GM12873 (cell line): ENCODE measurements around the gene IMMP1L.

Experiments
- TF ChIP-seq, protein P1 (sequence below): IDR thresholded peaks from 2 replicates; pipeline ENCODE4 v1.5.1; 2012; ENCODE audit warnings: low read depth, mild to moderate bottlenecking, moderate library complexity, low read length, control low read depth; ENCODE audit not compliant: insufficient read depth; ENCODE audit errors: missing control alignments

The IMMP1L gene

DNA sequence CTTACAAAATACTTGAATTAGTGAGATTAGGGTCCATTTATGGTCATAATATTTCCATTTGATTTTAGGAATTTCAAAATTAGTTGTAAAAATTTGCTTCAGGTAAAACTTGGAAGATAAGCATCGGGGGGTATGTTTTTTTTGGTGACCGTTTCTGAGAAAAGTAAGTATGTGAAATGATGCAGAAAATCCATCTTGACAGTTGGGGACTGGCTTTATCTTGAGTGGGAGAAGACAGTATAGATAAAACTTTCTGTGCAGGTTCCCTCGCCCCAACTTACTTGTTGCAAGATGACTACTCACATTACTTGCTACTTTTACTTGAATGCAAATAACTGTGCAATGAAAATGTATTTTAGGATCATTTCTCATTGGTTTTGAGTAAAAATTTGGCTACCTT lies 90.3 kb downstream of the IMMP1L start:
- TF ChIP-seq, protein P1, sequence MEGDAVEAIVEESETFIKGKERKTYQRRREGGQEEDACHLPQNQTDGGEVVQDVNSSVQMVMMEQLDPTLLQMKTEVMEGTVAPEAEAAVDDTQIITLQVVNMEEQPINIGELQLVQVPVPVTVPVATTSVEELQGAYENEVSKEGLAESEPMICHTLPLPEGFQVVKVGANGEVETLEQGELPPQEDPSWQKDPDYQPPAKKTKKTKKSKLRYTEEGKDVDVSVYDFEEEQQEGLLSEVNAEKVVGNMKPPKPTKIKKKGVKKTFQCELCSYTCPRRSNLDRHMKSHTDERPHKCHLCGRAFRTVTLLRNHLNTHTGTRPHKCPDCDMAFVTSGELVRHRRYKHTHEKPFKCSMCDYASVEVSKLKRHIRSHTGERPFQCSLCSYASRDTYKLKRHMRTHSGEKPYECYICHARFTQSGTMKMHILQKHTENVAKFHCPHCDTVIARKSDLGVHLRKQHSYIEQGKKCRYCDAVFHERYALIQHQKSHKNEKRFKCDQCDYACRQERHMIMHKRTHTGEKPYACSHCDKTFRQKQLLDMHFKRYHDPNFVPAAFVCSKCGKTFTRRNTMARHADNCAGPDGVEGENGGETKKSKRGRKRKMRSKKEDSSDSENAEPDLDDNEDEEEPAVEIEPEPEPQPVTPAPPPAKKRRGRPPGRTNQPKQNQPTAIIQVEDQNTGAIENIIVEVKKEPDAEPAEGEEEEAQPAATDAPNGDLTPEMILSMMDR, result no peak

DNA sequence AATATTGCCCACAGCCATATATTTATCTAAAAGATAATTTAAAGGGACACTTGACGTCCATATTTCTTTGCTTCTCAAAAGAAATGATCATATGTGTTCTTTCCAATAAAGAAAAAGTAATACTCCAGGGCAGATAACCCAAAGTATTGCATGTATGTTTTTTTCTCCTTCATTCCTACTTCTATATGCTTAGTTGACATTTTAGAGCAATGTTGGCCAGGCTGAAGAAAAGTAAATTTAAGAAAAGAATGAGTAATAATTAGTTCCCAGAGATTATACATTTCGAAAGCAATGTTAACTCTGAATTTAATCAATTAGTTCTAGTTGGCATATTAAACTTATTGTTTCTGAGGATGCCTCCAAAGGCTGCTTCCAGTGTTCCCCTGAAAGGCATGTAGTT lies 91.6 kb downstream of the IMMP1L start:
- TF ChIP-seq, protein P1, result no peak

DNA sequence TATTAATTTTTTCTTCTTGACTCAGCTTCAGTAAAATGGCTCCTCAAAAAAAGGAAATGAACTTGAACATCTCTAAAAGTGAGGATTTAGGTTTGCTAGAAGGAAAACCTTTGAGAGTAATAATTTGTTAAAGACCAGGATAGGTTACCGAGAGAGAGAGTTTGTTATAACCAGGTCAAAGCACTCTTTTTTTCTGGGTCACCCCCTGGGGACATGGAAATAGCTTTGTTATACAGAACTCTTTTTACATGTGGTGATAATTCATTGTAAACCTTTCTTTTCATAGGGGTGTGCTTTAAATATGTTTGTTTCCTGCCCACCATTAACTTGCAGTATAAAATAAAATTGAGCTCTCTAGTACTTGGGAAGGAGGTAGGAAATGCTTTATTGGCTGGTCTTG lies 92.1 kb downstream of the IMMP1L start:
- TF ChIP-seq, protein P1, result no peak

DNA sequence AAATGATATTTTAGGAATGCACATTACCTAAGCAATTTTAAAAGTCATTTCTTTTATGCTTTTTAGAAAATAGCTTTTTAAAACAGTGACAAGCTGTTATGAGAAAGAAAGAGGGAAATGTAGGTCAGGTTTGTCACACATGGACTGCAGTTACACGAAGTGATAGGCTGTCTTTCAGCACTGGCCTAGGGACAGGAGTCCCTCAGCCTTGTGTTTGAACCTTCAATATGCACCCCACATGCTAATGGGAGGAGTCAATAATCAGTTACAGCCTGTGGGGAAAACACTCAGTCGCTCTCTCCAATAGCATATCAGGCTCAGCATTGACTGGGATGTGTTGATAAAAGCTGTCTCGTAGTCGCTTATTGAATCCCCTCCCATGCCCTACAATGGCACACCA lies 94.0 kb downstream of the IMMP1L start:
- TF ChIP-seq, protein P1, result no peak

DNA sequence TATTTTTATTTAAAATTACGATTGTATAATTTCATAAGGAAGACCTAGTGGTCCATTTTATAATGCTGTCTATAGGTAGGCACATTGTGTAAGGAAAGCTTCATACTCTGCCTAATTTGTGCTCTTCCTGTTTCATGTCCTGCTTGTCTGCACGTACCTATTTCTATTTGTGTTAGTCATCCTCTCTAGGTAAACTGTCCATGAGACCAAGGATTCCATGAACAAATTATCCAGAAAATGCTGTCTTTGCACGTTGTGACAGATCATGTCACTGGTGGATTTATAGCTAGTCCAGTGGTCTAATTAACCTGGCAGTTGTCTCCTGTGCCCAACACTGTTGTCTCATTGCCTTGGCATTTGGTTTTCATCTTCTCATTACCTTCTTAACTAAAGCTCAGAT lies 95.1 kb downstream of the IMMP1L start:
- TF ChIP-seq, protein P1, result no peak

DNA sequence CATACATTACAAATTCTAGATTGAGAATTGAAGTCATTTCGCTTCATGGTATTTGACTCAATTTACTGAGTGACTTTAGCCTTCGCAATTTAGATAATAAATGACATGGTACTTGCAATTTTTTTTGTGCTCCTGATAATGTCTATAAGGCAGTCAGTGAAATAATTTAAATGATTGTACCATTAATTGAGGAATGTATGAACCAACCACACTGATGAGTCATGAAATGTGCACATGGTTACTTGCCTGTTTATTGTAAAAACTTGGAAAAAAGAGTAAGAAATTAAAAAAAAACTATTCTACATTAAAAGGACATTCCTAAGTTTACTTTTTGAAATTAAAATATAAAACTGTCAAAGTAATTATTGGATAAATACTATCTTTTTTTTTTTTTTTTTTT lies 96.5 kb downstream of the IMMP1L start:
- TF ChIP-seq, protein P1, result no peak

DNA sequence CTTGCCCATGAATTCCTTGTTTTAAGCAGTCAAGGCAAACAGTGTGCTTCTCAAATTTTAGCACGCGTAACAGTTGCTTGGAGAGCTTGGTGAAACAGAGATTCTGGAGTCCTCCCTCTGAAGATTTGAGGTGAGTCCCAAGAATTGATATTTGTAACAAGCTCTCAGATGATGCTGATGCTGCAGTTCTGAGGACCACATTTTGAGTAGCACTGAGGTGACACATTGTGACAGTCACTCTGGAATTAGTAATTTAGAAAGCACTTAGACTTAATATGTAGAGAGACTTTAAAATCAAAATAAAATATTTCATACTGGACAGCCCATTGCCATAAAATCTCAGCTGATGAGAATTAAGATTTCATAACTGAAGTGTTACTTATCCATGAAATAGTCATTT lies 101.2 kb downstream of the IMMP1L start:
- TF ChIP-seq, protein P1, result no peak
